ENCODE data around the gene ANKRD10.
A peak's percentile ranks its signal among the peaks of the same experiment; 100 is the strongest.
"Not testable (repeated sequence)": the region's sequence is repeated elsewhere in the genome, so short reads cannot be mapped to it uniquely, and the experiment has no call there.

Gene ANKRD10

DNA sequence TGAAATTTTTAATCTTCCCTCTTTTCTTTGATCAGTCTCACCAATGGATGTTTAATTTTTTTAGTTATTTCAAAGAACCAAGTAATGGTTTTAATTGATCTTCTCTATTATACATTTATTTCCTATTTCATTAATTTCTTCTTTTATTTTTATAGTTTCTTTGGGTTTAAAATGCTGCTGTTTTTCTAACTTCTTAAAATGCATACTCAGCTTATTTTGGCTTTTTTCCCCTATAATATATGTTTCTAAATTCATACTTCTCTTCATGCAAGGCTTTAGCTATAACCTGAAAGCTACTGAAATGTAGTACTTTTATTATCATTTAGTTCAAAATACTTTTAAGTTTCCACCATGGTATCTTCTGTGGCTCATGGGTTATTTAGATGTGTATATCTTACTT is 53.9 kb downstream of the ANKRD10 start:
- DNase-seq = no peak

GRCh38 chr13:110856942-110857835 is 57.7 kb downstream of the ANKRD10 start:
- peak in 1 of 2 donors; percentile 18 for DNase-seq

DNA sequence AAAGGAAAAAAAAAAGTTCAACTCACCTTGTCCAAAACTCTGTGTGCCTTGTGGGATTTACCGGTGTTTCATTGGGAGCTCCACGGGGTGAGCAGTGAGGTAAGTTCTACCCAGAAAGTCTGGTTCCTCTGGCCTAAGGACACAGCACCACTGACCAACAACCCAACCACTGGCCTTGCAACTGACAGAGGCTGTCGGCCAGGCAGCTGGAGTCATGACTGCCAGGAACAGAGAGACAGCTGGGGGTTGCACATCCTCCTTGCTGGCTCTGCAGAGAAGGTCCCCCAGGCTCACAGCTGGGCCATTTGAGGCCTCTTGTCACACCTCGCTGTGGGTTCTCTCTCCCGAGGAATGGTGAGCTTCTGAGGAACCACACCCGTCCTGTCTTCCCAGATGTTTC is 59.5 kb downstream of the ANKRD10 start:
- no peak for DNase-seq

DNA sequence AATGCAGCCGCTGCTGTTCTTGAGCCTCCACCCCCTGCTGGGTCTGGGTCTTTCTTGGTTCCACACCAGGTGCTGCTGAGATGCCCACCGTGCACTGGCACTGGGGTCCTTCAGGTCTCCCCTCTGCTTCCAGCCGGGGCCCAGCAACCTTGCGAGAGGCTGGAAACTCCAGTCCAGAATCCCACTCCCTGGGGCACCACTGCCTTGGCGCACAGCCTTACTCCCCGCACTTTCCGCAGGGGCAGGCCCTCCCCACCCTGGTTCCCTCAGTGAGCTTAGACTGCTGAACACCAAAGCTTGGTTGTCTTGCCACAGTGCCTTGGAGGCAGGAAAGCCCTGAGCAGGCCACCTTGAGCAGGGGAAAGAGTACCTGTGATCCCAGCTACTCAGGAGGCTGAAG is 60.0 kb downstream of the ANKRD10 start:
- DNase-seq = no peak

DNA sequence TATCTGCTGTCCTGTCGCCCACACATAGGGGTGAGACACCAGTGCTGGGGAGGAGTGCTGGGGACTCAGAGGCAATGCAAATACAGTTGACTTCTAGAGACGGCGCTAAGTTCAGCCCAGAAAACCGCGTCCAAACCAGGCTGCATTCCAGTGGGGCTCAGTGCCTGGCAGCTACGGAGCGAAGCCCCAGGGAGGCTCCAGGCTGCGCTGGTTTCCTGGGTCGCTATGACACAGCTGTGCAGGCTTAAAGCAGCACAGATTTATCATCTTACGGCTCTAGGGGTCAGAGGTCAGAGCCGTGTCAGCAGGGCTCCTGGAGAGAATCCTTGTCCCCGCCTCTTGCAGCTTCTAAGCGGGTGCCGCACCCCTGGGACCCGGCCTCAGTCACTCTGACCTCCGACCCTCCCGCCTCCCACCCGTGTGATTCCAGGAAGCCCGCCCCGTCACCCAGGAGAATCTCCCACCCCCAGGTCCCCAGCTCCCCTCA is 61.6 kb downstream of the ANKRD10 start:
- no peak for DNase-seq

GRCh38 chr13:110850840-110851239 is 64.0 kb downstream of the ANKRD10 start:
- no peak for DNase-seq

GRCh38 chr13:110850006-110850405 is 64.9 kb downstream of the ANKRD10 start:
- DNase-seq = no peak

DNA sequence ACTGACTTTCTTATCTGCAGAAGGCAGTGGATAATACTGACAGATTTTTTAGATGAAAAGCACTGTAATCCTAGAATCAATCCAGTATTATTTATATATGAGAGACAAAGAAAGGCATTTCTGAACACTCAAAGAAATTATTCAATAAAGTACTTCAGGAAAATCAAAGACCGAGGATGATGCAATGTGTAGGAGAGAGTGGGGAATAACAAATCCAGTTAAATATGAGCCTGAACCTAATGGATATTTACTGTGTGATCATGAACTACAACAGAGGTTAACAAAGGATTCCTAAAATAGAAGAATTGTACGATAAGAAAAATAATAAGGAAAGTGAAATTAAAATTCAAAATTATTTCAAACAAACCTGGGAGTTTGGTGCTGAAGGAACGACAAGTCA is 69.3 kb downstream of the ANKRD10 start:
- no peak for DNase-seq

GRCh38 chr13:110841846-110842245 is 73.0 kb downstream of the ANKRD10 start:
- no peak for DNase-seq

GRCh38 chr13:110841406-110841805 is 73.5 kb downstream of the ANKRD10 start:
- DNase-seq = no peak

GRCh38 chr13:110838867-110839538 is 75.9 kb downstream of the ANKRD10 start:
- no peak for DNase-seq

DNA sequence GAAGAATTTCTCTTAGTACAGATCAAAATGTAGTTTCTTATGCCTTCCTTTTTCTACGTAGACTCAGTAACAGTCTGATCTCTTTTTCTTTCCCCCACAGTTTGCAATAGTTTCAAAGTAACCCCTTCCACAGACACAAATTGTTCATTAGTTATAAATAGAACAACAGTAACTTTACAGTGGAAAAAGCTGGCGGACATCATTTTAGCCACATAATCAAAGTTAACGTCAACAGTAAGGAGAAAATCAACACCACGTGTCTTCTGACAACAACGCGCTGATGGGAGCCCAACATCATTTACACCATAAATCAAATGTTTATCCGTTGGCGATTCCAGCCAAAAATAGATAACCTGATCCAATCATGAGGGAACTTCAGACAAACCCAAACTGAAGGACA is 76.8 kb downstream of the ANKRD10 start:
- DNase-seq = no peak

DNA sequence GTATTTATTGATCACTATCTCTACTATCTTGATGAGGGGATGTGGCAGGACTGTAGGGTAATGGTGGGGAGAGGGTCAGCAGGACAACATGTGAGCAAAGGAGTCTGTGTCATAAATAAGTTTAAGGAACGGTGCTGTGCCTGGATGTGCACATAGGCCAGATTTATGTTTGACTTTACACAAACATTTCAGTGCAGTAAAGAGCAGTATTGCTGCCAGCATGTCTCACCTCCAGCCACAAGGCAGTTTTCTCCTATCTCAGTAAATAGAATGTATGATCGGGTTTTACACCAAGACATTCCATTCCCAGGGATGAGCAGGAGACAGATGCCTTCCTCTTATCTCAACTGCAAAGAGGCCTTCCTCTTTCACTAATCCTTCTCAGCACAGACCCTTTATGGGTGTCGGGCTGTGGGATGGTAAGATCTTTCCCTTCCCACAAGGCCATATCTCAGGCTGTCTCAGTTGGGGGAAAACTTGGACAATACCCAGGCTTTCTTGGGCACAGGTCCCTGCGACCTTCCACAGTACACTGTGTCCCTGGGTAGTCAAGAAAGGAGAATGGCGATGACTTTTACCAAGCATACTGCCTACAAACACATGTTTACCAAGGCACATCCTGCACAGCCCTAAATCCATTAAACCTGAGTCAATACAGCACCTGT is 77.3 kb downstream of the ANKRD10 start:
- DNase-seq = not testable (repeated sequence)

DNA sequence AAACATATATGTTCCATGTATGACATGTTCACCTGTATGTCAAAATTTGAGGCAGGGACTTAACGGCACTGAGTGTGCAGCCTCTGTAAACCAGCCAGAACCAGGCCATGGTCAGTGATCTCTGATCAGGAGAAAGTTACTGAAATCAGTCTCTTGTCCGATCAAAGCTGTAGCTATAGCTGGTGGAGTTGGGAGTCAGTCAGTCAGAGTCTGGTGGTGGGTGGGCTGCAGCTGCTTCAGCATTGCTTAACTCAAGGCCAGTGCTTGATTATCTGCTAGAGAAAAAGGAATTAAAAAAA is 78.3 kb downstream of the ANKRD10 start:
- DNase-seq = no peak

DNA sequence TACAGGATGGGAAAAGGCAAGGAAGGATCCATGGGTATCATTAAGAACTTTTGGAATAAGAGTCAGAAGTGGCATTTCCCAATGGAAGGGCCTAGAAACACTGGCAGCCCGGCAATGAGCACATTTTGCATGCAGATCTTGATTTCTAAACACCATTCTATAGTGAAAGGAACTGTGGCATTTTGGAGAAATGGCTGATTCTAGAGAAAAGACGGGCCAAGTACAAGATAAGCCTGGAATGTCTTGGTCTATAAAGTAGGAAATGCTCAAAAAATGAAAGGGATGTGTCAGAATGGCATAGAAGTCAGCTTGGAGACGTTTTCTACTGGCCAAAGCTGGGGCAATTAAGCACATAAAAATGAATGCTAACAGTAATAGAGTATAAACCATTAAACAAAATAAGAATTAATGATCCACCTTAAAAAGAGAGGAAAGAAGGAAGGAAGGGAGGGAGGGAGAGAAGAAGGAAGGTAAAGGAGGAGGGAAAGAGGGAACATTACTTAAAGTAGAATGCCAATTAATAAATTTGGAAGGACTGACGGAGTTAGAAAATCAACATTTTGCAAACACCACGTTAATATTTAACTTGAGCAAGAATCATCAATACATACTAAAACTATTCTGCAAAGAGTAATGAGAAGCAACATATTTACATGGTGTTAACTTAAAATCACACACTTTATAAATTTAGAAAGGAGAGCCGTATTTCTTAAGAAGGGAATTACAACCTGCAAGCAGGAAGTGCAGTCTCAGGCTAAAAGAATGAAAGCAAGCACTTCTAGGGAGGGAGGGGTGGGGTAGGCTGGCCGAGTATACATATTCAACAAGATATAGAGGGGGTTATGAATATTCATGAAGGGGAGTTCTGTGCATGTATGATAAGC is 78.9 kb downstream of the ANKRD10 start:
- no peak for DNase-seq

DNA sequence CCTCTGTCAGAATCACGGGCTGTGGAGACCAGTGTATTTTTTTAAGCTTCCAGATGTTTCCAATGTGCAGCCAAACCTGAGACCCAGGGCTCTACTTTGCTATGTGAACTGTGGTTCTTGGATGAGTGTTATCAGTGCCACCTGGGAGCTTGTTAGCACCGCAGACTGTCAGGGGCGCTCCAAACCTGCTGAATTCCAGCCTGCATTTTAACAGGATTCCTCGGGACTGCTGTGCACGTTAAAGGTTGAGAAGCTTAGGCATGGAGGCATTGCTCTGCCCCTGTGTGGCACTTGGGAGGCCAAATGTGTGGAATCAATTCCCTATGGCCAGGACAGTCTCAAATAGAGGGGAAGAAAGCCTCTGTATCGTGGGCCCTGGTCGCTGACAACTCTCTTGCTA is 80.3 kb downstream of the ANKRD10 start:
- no peak for DNase-seq

DNA sequence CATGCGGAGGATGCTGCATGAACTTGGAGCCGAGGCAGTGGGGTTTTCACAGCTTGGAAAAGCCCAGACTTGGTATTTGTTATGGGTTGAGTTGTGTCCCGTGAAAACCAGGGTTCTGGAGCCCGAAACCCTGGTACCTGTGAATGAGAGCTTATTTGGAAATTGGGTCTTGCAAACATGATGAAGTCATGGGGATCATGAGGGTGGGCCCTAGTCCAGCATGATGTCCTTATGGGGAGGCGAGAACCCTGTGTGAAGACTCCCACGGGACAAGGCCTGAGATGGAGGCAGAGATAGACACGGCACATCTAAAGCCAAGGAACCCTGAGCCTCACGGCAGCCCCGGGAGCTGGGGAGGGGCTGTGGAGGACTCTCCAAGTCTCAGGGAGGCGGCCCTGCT is 82.3 kb downstream of the ANKRD10 start:
- DNase-seq = no peak

GRCh38 chr13:110832205-110832479 is 82.7 kb downstream of the ANKRD10 start:
- DNase-seq = no peak

GRCh38 chr13:110831437-110832204 is 83.2 kb downstream of the ANKRD10 start:
- no peak for DNase-seq

GRCh38 chr13:110830800-110831371 is 84.0 kb downstream of the ANKRD10 start:
- DNase-seq = no peak

DNA sequence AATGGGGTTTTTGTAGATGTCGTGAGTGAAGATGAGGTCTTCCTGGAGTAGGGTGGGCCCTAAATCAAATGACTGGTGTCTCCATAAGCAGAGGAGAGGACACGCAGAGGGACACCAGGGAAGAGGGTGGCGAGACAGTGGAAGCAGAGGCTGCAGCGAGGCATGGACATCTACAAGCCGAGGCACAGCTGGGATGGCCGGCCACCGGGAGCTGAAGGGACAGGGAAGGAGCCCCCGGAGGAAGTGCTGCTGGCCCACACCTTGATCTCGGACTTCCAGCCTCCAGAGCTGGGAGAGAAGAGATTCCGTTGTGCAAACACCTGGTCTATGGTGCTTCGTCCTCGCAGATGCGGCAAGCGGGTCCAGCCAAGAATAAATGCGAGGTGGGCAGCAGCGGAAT is 84.5 kb downstream of the ANKRD10 start:
- DNase-seq = no peak

DNA sequence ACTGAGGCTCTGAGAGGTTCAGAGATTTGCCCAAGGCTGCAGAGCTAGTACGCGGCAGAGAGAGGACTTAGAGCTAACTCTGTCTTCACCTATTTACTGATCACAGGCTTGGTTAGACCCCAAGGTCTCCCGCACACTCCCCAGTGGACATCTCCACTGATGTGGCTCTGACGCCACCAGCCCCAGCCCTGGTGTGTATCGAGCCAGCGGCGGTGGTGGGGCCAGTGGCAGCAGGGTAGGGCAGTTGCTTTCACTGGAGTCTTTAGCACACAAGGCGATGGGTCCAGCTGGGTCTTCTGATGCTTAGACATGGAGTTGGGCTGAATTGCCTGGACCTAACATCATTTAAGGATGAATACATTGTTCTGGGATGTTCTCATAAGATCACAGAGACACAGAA is 85.4 kb downstream of the ANKRD10 start:
- no peak for DNase-seq
